ENCODE measurements around the gene FGF21. TPM values are rescaled to one million over a fixed set of nuclear protein-coding genes. Genes with fewer than 3 reads are reported as not detected.
A peak's percentile ranks its signal among the peaks of the same experiment; 100 is the strongest.

The FGF21 gene, protein sequence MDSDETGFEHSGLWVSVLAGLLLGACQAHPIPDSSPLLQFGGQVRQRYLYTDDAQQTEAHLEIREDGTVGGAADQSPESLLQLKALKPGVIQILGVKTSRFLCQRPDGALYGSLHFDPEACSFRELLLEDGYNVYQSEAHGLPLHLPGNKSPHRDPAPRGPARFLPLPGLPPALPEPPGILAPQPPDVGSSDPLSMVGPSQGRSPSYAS
- total RNA-seq = not detected

DNA sequence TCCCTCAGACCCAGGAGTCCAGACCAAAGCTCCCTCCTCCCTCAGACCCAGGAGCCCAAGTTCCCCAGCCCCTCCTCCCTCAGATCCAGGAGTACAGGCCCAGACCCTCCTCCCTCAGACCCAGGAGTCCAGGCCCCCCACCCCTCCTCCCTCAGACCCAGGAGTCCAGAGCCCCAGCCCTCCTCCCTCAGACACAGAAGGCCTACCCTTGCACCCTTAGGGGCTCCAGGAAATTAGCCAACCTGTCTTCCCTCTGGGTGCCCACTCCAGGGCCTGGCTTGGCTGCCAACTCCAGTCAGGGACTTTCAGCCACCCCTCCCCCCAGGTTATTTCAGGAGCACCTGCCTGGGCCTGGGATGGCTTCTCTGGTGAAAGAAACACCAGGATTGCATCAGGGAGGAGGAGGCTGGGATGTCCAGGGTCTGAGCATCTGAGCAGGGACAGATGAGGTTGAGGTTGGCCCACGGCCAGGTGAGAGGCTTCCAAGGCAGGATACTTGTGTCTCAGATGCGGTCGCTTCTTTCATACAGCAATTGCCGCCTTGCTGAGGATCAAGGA, at the start of gene FGF21:
Gene FGF21, plus strand, starts transcription at position 441 of the 558 bp plus-strand sequence. CDS start 713 bp downstream, outside the sequence.
- no peaks in the 10 kb centered on the region for H3K9me3 ChIP-seq
- in situ Hi-C loops (cut with MboI; ENCODE audit: low pct_ligation_motif_present in 1 of 4, low pct_unique_long_range_greater_than_20kb in 1 of 4, low sequenced_read_pairs in 3 of 4) (no loop called here), intact Hi-C loops (cut with DNase I; ENCODE audit: low total_unique reads) (no loop called here)
- no peaks in the 10 kb centered on the region for H3K36me3 ChIP-seq
- no peak within 1 kb of the TSS for H3K27ac ChIP-seq
- peaks cover 68% of the 10 kb centered on the region for H3K27me3 ChIP-seq
- no peak within 1 kb of the TSS for H3K4me3 ChIP-seq
- WGBS, 2 donors (ENCODE audit: low coverage in 1 of 2) = 90% methylated on average over 4 of the region's 4 CpGs; no CpG with 5 or more reads in 1 of the 2 donors
- H3K4me1 ChIP-seq = peaks cover 12 to 15% (median 13%) of the 10 kb centered on the region in 4 donors
- no peak for DNase-seq
- TF ChIP-seq POLR2AphosphoS5 (IDR thresholded peaks at IDR 0.05) (no peak), EP300 (IDR thresholded peaks at IDR 0.05; ENCODE audit: low read depth) (no peak), POLR2A (IDR thresholded peaks at IDR 0.05) (no peak)
- TF ChIP-seq, protein P1, sequence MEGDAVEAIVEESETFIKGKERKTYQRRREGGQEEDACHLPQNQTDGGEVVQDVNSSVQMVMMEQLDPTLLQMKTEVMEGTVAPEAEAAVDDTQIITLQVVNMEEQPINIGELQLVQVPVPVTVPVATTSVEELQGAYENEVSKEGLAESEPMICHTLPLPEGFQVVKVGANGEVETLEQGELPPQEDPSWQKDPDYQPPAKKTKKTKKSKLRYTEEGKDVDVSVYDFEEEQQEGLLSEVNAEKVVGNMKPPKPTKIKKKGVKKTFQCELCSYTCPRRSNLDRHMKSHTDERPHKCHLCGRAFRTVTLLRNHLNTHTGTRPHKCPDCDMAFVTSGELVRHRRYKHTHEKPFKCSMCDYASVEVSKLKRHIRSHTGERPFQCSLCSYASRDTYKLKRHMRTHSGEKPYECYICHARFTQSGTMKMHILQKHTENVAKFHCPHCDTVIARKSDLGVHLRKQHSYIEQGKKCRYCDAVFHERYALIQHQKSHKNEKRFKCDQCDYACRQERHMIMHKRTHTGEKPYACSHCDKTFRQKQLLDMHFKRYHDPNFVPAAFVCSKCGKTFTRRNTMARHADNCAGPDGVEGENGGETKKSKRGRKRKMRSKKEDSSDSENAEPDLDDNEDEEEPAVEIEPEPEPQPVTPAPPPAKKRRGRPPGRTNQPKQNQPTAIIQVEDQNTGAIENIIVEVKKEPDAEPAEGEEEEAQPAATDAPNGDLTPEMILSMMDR (IDR thresholded peaks at IDR 0.05) = no peak

GRCh38 chr19:48708471-48708870, 46.9 kb upstream of the FGF21 start:
- Histone ChIP-seq H3K36me3 (no peaks in the 10 kb centered on the region), H3K27me3 (no peaks in the 10 kb centered on the region), H3K27ac (no peak overlapping the region), H3K4me1 (peaks cover 4 to 8% (median 7%) of the 10 kb centered on the region in 4 donors), H3K4me3 (no peak overlapping the region), H3K9me3 (no peaks in the 10 kb centered on the region)
- 61 to 66% methylated on average over 3 to 10 of the region's 11 CpGs for WGBS, 2 donors (ENCODE audit: low coverage in 1 of 2)
- intact Hi-C loops (cut with DNase I; ENCODE audit: low total_unique reads) (no loop called here), in situ Hi-C loops (cut with MboI; ENCODE audit: low pct_ligation_motif_present in 1 of 4, low pct_unique_long_range_greater_than_20kb in 1 of 4, low sequenced_read_pairs in 3 of 4) (no loop called here)
- TF ChIP-seq POLR2AphosphoS5 (IDR thresholded peaks at IDR 0.05) (no peak), EP300 (IDR thresholded peaks at IDR 0.05; ENCODE audit: low read depth) (no peak), POLR2A (IDR thresholded peaks at IDR 0.05) (no peak)
- TF ChIP-seq, protein P1 (IDR thresholded peaks at IDR 0.05) = no peak
- no peak for DNase-seq

GRCh38 chr19:48711106-48711662, 44.1 kb upstream of the FGF21 start:
- H3K9me3 ChIP-seq = no peaks in the 10 kb centered on the region
- peaks cover 16 to 28% (median 25%) of the 10 kb centered on the region in 4 donors for H3K4me1 ChIP-seq
- no peaks in the 10 kb centered on the region for H3K36me3 ChIP-seq
- no peaks in the 10 kb centered on the region for H3K27me3 ChIP-seq
- no peak overlapping the region for H3K27ac ChIP-seq
- TF ChIP-seq EP300 (IDR thresholded peaks at IDR 0.05; ENCODE audit: low read depth) (no peak), POLR2A (IDR thresholded peaks at IDR 0.05) (no peak), POLR2AphosphoS5 (IDR thresholded peaks at IDR 0.05) (no peak)
- TF ChIP-seq, protein P1 (IDR thresholded peaks at IDR 0.05) = no peak
- in situ Hi-C loops (cut with MboI; ENCODE audit: low pct_ligation_motif_present in 1 of 4, low pct_unique_long_range_greater_than_20kb in 1 of 4, low sequenced_read_pairs in 3 of 4) = no loop called here
- intact Hi-C loops (cut with DNase I; ENCODE audit: low total_unique reads) = no loop called here
- 60 to 89% methylated on average over 1 to 4 of the region's 4 CpGs for WGBS, 2 donors (ENCODE audit: low coverage in 1 of 2)
- no peak for DNase-seq
- no peak overlapping the region for H3K4me3 ChIP-seq

DNA sequence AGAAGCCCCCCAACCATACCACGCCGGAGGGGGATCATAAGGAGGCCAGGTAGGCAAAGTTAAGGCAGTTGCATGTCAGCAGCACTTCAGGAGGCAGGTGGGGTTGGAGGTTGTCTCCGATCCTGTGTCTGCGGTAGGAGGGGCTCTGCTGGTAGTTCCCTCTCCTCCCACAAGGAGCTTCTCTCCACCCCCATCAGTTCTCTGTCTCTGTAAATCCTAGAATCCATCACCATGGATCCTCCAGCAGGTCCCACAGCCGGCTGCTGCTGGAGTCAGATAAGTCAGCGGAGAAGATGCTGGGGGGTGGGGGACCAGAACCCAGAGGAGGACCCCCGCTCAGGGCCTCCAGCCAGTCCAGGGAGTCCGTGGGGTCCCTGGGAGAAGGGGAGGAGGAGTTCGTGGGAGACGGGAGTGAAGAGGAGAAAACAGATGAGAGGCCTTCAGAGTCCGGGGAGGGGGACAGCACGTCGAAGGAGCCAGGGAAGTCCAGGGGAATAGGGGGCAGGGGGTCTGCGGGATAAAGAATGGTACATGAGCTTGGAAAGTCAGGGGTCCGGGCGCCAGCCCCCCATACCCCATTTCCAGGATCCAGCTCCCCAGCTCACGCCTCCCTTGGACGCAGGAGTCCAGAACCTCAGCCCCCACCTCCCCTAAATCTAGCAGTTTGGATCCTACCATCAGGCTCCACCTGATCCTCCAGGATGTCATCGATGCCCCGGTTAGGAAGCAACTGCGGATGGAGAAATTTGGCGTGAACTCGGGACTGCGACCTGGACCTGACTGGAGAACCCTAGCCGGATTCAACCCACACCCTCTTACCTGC, 42.1 kb upstream of the FGF21 start:
- Histone ChIP-seq H3K4me3 (peak overlapping the region; percentile 18 to 75 (median 58)), H3K9me3 (no peaks in the 10 kb centered on the region), H3K36me3 (no peaks in the 10 kb centered on the region), H3K27me3 (no peaks in the 10 kb centered on the region), H3K27ac (peak overlapping the region; percentile 68 to 93 (median 89)), H3K4me1 (peaks cover 16 to 39% (median 35%) of the 10 kb centered on the region in 4 donors)
- WGBS, 2 donors (ENCODE audit: low coverage in 1 of 2) = 17% methylated on average over 25 of the region's 25 CpGs; no CpG with 5 or more reads in 1 of the 2 donors
- in situ Hi-C loops (cut with MboI; ENCODE audit: low pct_ligation_motif_present in 1 of 4, low pct_unique_long_range_greater_than_20kb in 1 of 4, low sequenced_read_pairs in 3 of 4) = no loop called here
- intact Hi-C loops (cut with DNase I; ENCODE audit: low total_unique reads) = no loop called here
- no peak for DNase-seq
- TF ChIP-seq POLR2A (IDR thresholded peaks at IDR 0.05) = no peak
- TF ChIP-seq, protein P1 (IDR thresholded peaks at IDR 0.05) = peak in 1 of 5 experiments; percentile 31
